Suprapubic skin (tissue), 4 donors: ENCODE results near the gene LMOD1. TPM values are rescaled to one million over a fixed set of nuclear protein-coding genes. Genes with fewer than 3 reads are reported as not detected.

ENCODE experiments used
- DNase-seq, 2 donors: peaks; one replicate each; pipeline ENCODE4 v3.0.0-alpha.2; 2019; ENCODE audit warnings: low spot score in 2 of 2
- H3K27ac ChIP-seq: fragments of 200-600 bp; sonication (generic); one replicate; pipeline ENCODE4 v1.5.1; 2019
- H3K27me3 ChIP-seq: fragments of 200-600 bp; sonication (generic); one replicate; pipeline ENCODE4 v1.5.1; 2019
- H3K36me3 ChIP-seq: fragments of 200-600 bp; sonication (generic); one replicate; pipeline ENCODE4 v1.5.1; 2019
- H3K4me1 ChIP-seq: fragments of 200-600 bp; sonication (generic); one replicate; pipeline ENCODE4 v1.5.1; 2019
- H3K4me3 ChIP-seq: fragments of 200-600 bp; sonication (generic); one replicate; pipeline ENCODE4 v1.5.1; 2019; ENCODE audit warnings: mild to moderate bottlenecking
- H3K9me3 ChIP-seq: fragments of 200-600 bp; sonication (generic); one replicate; pipeline ENCODE4 v1.5.1; 2019
- EP300 ChIP-seq: sonication (generic); formaldehyde crosslinking; IDR thresholded peaks from one replicate; pipeline ENCODE4 v1.6.1; 2017; ENCODE audit warnings: antibody characterized with exemption
- POLR2A ChIP-seq, 2 donors: fragments of 450-650 bp; IDR thresholded peaks; one replicate each; pipeline ENCODE4 v1.6.1; 2017; ENCODE audit warnings: antibody characterized with exemption in 2 of 2, mild to moderate bottlenecking in 2 of 2, moderate library complexity in 2 of 2
- POLR2AphosphoS5 ChIP-seq, 3 donors: sonication (generic); formaldehyde crosslinking; IDR thresholded peaks; one replicate each; pipeline ENCODE4 v1.6.1; 2017; ENCODE audit warnings: antibody characterized with exemption in 3 of 3
- WGBS: methylation state at CpG from one replicate; pipeline ENCODE4 v1.1.5; 2018; 5-methylcytosine and 5-hydroxymethylcytosine counted together
- total RNA-seq, 4 donors: library from RNA; depleted of rRNA; stranded (reverse); fragments of >200 nt; gene quantifications; one replicate each; pipeline ENCODE4 v1.1.0, GENCODE V29; 2016
- TF ChIP-seq, protein P1 (sequence below), 2 donors: fragments of 200-600 bp in 1 of 2; fragments of 450-650 bp in 1 of 2; sonication (generic) in 1 of 2; IDR thresholded peaks; one replicate each; pipeline ENCODE4 v1.5.1; 2016 to 2019; ENCODE audit warnings: antibody characterized with exemption in 2 of 2, mild to moderate bottlenecking in 1 of 2, moderate library complexity in 1 of 2

Gene LMOD1
- total RNA-seq, 4 donors from 2014 or later, result 13.0 to 29.9 (median 18.1) TPM

DNA sequence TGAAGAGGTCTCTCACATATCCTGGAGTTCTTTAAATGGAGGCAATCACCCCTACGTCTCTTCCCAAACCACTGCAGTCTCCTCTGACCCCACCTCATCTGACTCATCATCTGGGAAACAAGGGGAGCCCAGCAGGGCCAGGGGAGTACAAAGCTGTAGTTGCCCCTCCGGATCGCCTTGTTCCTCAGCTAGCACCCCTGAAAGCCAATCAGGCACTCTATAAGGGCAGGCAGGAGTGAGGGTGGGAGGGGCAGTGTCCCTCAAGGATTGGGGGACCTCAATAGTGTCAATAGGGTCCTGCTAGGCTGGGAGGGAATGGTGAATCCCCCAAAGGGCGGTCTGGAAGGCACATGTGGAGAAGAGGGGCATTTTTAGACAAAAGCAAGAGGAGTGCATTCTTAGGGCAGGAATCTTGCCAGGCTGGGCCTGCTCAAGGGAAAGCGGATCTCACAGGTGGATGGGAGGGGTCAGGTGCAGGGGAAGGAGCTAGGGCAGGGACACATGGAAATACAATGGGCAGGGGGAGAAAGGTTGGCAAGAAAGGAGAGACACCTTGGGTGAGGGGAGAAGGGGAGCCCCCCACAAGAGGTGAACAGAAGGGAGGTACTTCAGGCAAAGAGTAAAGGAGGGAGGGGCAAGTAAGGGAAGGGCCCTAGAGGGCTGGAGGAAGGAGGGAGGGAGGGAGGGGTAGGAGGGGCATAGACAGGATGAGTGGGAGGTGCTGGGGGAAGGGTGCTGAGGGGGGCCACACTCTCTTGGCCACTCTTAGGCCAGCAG lies 51.8 kb downstream of the LMOD1 start:
- DNase-seq, result no peak
- Histone ChIP-seq H3K36me3 (peaks cover 2% of the 10 kb centered on the region), H3K27ac (no peak overlapping the region), H3K4me3 (no peak overlapping the region), H3K4me1 (peaks cover 8% of the 10 kb centered on the region), H3K9me3 (no peaks in the 10 kb centered on the region), H3K27me3 (no peaks in the 10 kb centered on the region)
- TF ChIP-seq POLR2AphosphoS5 (IDR thresholded peaks at IDR 0.05), result no peak
- TF ChIP-seq, protein P1, sequence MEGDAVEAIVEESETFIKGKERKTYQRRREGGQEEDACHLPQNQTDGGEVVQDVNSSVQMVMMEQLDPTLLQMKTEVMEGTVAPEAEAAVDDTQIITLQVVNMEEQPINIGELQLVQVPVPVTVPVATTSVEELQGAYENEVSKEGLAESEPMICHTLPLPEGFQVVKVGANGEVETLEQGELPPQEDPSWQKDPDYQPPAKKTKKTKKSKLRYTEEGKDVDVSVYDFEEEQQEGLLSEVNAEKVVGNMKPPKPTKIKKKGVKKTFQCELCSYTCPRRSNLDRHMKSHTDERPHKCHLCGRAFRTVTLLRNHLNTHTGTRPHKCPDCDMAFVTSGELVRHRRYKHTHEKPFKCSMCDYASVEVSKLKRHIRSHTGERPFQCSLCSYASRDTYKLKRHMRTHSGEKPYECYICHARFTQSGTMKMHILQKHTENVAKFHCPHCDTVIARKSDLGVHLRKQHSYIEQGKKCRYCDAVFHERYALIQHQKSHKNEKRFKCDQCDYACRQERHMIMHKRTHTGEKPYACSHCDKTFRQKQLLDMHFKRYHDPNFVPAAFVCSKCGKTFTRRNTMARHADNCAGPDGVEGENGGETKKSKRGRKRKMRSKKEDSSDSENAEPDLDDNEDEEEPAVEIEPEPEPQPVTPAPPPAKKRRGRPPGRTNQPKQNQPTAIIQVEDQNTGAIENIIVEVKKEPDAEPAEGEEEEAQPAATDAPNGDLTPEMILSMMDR (IDR thresholded peaks at IDR 0.05), result no peak
- TF ChIP-seq EP300, result no peak
- no peak for TF ChIP-seq POLR2A (IDR thresholded peaks at IDR 0.05)
- 73% methylated on average over 5 of the region's 5 CpGs for WGBS

DNA sequence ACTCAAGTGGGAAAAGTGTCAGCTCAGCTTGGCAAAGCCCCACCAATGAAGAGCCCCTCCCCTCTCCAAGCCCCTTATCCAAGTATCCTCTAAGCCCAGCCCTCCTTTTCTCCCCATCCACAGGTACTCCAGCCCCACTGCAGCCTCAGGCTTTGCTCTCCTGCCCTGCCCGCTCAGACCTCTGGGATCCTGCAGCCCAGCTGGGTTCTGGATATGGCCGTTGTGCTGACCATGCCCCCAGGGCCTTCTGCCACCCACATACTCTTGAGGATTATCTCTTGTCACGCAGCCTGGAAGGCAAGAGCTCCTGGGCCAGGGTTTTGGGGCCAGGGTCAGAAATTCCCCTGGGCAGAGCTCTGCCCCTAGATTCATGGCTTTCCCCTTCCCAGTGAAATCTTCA lies 52.9 kb downstream of the LMOD1 start:
- Histone ChIP-seq H3K27me3 (no peaks in the 10 kb centered on the region), H3K9me3 (no peaks in the 10 kb centered on the region), H3K4me3 (no peak overlapping the region), H3K36me3 (peaks cover 2% of the 10 kb centered on the region), H3K4me1 (peaks cover 19% of the 10 kb centered on the region), H3K27ac (no peak overlapping the region)
- 66% methylated on average over 3 of the region's 3 CpGs for WGBS
- TF ChIP-seq POLR2A (IDR thresholded peaks at IDR 0.05), result no peak
- TF ChIP-seq, protein P1 (IDR thresholded peaks at IDR 0.05), result no peak
- no peak for TF ChIP-seq POLR2AphosphoS5 (IDR thresholded peaks at IDR 0.05)
- no peak for TF ChIP-seq EP300
- no peak for DNase-seq

DNA sequence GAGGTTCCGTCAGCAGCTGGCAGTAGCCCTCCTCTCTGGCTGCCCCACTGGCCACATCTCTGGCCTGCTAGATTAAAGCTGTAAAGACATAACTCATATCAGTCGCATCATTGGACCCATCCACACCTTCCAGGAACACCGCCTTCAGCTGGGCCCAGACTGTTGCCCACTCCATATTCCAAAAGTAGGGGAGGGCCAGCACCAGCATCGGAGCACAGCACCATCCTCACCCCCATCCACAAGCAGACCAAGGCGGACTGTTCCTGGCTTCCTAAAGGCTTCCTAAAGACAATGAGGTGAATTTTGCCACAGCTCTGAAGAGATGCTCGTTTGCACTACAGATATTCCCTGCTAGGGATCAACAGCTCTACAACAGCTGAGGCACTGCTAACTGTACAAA lies 54.1 kb downstream of the LMOD1 start:
- H3K36me3 ChIP-seq, result peaks cover 2% of the 10 kb centered on the region
- no peak for DNase-seq
- no peaks in the 10 kb centered on the region for H3K27me3 ChIP-seq
- no peaks in the 10 kb centered on the region for H3K9me3 ChIP-seq
- no peak overlapping the region for H3K4me3 ChIP-seq
- H3K27ac ChIP-seq, result no peak overlapping the region
- WGBS, result 92% methylated on average over 5 of the region's 6 CpGs
- peaks cover 26% of the 10 kb centered on the region for H3K4me1 ChIP-seq
- TF ChIP-seq POLR2A (IDR thresholded peaks at IDR 0.05), result no peak
- TF ChIP-seq, protein P1 (IDR thresholded peaks at IDR 0.05), result no peak
- TF ChIP-seq POLR2AphosphoS5 (IDR thresholded peaks at IDR 0.05), result no peak
- no peak for TF ChIP-seq EP300

DNA sequence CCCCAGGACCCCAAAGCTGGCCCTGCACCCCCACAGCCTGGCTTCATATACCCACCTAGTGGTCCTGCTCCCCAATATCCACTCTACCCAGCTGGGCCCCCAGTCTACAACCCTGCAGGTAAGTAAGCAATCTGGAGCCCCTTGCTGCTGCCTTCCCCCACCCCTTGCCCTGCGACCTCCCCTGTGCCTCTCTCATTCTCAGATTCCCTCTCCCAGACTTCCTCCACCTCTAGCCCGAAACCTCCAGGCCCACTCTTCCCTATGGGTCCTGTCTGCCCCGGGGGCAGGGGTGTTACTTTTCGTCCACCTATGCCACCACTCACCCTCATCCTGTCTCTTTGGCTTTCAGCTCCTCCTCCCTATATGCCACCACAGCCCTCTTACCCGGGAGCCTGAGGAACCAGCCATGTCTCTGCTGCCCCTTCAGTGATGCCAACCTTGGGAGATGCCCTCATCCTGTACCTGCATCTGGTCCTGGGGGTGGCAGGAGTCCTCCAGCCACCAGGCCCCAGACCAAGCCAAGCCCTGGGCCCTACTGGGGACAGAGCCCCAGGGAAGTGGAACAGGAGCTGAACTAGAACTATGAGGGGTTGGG lies 54.8 kb downstream of the LMOD1 start:
- peaks cover 26% of the 10 kb centered on the region for H3K4me1 ChIP-seq
- no peak for DNase-seq
- no peak overlapping the region for H3K4me3 ChIP-seq
- peaks cover 2% of the 10 kb centered on the region for H3K36me3 ChIP-seq
- WGBS, result 90% methylated on average over 5 of the region's 5 CpGs
- no peak for TF ChIP-seq POLR2AphosphoS5 (IDR thresholded peaks at IDR 0.05)
- TF ChIP-seq POLR2A (IDR thresholded peaks at IDR 0.05), result no peak
- TF ChIP-seq EP300, result no peak
- TF ChIP-seq, protein P1 (IDR thresholded peaks at IDR 0.05), result no peak
- no peak overlapping the region for H3K27ac ChIP-seq
- no peaks in the 10 kb centered on the region for H3K27me3 ChIP-seq
- H3K9me3 ChIP-seq, result no peaks in the 10 kb centered on the region

DNA sequence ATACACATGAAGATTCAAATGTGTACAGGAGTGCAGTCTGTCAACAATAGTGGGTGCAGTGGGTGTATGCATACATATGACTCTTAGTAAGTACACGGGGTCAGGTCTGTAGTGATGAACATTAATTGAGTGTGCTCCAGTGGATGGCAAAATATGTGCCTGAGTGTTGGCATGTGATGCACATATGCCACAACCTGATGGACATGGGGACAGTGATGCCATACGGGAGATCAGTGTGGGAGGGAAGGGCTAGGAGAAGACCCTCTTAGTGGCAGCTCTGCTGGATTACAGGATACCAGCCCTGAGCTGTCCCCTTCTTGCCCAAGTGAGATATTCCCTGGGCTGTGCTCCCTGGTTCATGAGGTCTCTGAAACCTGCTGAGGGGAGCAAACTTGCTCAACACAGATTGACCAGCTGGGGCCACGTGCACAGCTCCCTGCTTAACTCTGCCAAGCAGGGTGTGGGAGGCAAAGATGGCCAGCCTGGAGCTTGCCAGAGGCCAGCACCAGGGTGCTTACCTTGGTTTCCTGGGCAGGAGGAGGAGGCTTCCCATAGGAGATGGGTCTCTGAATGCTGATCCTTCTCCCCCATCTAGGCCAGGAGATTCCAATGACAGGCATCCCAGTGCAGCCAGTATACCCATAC lies 55.4 kb downstream of the LMOD1 start:
- H3K9me3 ChIP-seq, result no peaks in the 10 kb centered on the region
- H3K27ac ChIP-seq, result no peak overlapping the region
- no peak for DNase-seq
- H3K36me3 ChIP-seq, result peaks cover 2% of the 10 kb centered on the region
- TF ChIP-seq, protein P1 (IDR thresholded peaks at IDR 0.05), result no peak
- no peak for TF ChIP-seq POLR2A (IDR thresholded peaks at IDR 0.05)
- TF ChIP-seq POLR2AphosphoS5 (IDR thresholded peaks at IDR 0.05), result no peak
- TF ChIP-seq EP300, result no peak
- H3K27me3 ChIP-seq, result no peaks in the 10 kb centered on the region
- no peak overlapping the region for H3K4me3 ChIP-seq
- H3K4me1 ChIP-seq, result peaks cover 27% of the 10 kb centered on the region
- 85% methylated on average over 3 of the region's 3 CpGs for WGBS
